ENCODE data around the gene GAL3ST3.

GAL3ST3 gene

GRCh38 chr11:66046901-66047300 is 2.1 kb downstream of the GAL3ST3 start:
- Histone ChIP-seq H3K9ac (no peak overlapping the region), H3K4me1 (peaks cover 41% of the 10 kb centered on the region), H4K20me1 (no peaks in the 10 kb centered on the region), H3K9me3 (no peaks in the 10 kb centered on the region), H3K27me3 (no peaks in the 10 kb centered on the region), H3K36me3 (no peaks in the 10 kb centered on the region), H3K4me3 (no peak overlapping the region), H3K27ac (no peak overlapping the region), H3K4me2 (no peak overlapping the region)
- TF ChIP-seq Cebpa-rat (IDR thresholded peaks at IDR 0.05) = no peak

- H3K36me3 ChIP-seq = no peaks in the 10 kb centered on the region
- H3K4me1 ChIP-seq = peaks cover 28% of the 10 kb centered on the region
- peak overlapping the region; percentile 49 for H3K4me2 ChIP-seq
- H3K27me3 ChIP-seq = no peaks in the 10 kb centered on the region
- no peak overlapping the region for H3K27ac ChIP-seq
- H3K4me3 ChIP-seq = no peak overlapping the region
- H4K20me1 ChIP-seq = no peaks in the 10 kb centered on the region
- no peak for TF ChIP-seq Cebpa-rat (IDR thresholded peaks at IDR 0.05)
- no peak overlapping the region for H3K9ac ChIP-seq
- H3K9me3 ChIP-seq = no peaks in the 10 kb centered on the region
Measured at GRCh38 chr11:66045177-66045639, 3.8 kb downstream of the GAL3ST3 start.

GRCh38 chr11:66044757-66045156 is 4.2 kb downstream of the GAL3ST3 start:
- Histone ChIP-seq H3K4me2 (peak overlapping the region; percentile 49), H3K27me3 (no peaks in the 10 kb centered on the region), H3K9me3 (no peaks in the 10 kb centered on the region), H3K4me1 (peaks cover 24% of the 10 kb centered on the region), H3K36me3 (no peaks in the 10 kb centered on the region), H3K4me3 (no peak overlapping the region), H3K9ac (no peak overlapping the region), H4K20me1 (no peaks in the 10 kb centered on the region), H3K27ac (no peak overlapping the region)
- TF ChIP-seq Cebpa-rat (IDR thresholded peaks at IDR 0.05) = no peak

- no peaks in the 10 kb centered on the region for H3K36me3 ChIP-seq
Measured at GRCh38 chr11:66042996-66043906, 5.7 kb downstream of the GAL3ST3 start.

GRCh38 chr11:66042227-66042995 is 6.5 kb downstream of the GAL3ST3 start:
- Histone ChIP-seq H3K27me3 (no peaks in the 10 kb centered on the region), H3K4me3 (no peak overlapping the region), H3K9ac (no peak overlapping the region), H3K27ac (no peak overlapping the region), H3K36me3 (no peaks in the 10 kb centered on the region), H3K4me2 (no peak overlapping the region), H3K4me1 (peaks cover 13% of the 10 kb centered on the region), H3K9me3 (no peaks in the 10 kb centered on the region), H4K20me1 (no peaks in the 10 kb centered on the region)
- no peak for TF ChIP-seq Cebpa-rat (IDR thresholded peaks at IDR 0.05)

More at GRCh38 chr11:66042996-66043906, 5.7 kb downstream of the GAL3ST3 start:
- Histone ChIP-seq H3K4me3 (no peak overlapping the region), H3K9me3 (no peaks in the 10 kb centered on the region), H4K20me1 (no peaks in the 10 kb centered on the region), H3K9ac (no peak overlapping the region), H3K4me2 (no peak overlapping the region), H3K27ac (no peak overlapping the region), H3K4me1 (peaks cover 13% of the 10 kb centered on the region), H3K27me3 (no peaks in the 10 kb centered on the region)
- TF ChIP-seq Cebpa-rat (IDR thresholded peaks at IDR 0.05) = no peak

- Histone ChIP-seq H3K9ac (no peak overlapping the region), H4K20me1 (no peaks in the 10 kb centered on the region), H3K27ac (no peak overlapping the region), H3K4me2 (no peak overlapping the region), H3K36me3 (no peaks in the 10 kb centered on the region), H3K27me3 (no peaks in the 10 kb centered on the region), H3K9me3 (peaks cover 12% of the 10 kb centered on the region; the same call in 1 of the 2 replicates), H3K4me1 (peaks cover 2% of the 10 kb centered on the region), H3K4me3 (no peak overlapping the region)
- no peak for TF ChIP-seq Cebpa-rat (IDR thresholded peaks at IDR 0.05)
Measured at GRCh38 chr11:66039765-66040164, 9.2 kb downstream of the GAL3ST3 start.

- no peak for TF ChIP-seq Cebpa-rat (IDR thresholded peaks at IDR 0.05)
- H3K4me3 ChIP-seq = no peak overlapping the region
- no peak overlapping the region for H3K4me2 ChIP-seq
- no peaks in the 10 kb centered on the region for H3K27me3 ChIP-seq
- H3K4me1 ChIP-seq = no peaks in the 10 kb centered on the region
- no peak overlapping the region for H3K9ac ChIP-seq
- peaks cover 12% of the 10 kb centered on the region; the same call in 1 of the 2 replicates for H3K9me3 ChIP-seq
- no peaks in the 10 kb centered on the region for H3K36me3 ChIP-seq
- no peak overlapping the region for H3K27ac ChIP-seq
- no peaks in the 10 kb centered on the region for H4K20me1 ChIP-seq
Measured at GRCh38 chr11:66037327-66037726, 11.6 kb downstream of the GAL3ST3 start.

GRCh38 chr11:66036334-66036710 is 12.6 kb downstream of the GAL3ST3 start:
- Histone ChIP-seq H3K4me1 (no peaks in the 10 kb centered on the region), H3K4me2 (no peak overlapping the region), H3K4me3 (no peak overlapping the region), H3K36me3 (no peaks in the 10 kb centered on the region), H3K27me3 (no peaks in the 10 kb centered on the region), H4K20me1 (no peaks in the 10 kb centered on the region), H3K27ac (no peak overlapping the region), H3K9ac (no peak overlapping the region), H3K9me3 (peaks cover 12% of the 10 kb centered on the region; the same call in 1 of the 2 replicates)
- no peak for TF ChIP-seq Cebpa-rat (IDR thresholded peaks at IDR 0.05)

- Histone ChIP-seq H3K27me3 (no peaks in the 10 kb centered on the region), H3K4me2 (no peak overlapping the region), H3K9me3 (peaks cover 12% of the 10 kb centered on the region; the same call in 1 of the 2 replicates), H3K27ac (no peak overlapping the region), H4K20me1 (no peaks in the 10 kb centered on the region), H3K4me3 (no peak overlapping the region), H3K4me1 (no peaks in the 10 kb centered on the region), H3K9ac (no peak overlapping the region), H3K36me3 (no peaks in the 10 kb centered on the region)
- no peak for TF ChIP-seq Cebpa-rat (IDR thresholded peaks at IDR 0.05)
Measured at GRCh38 chr11:66035653-66036333, 13.2 kb downstream of the GAL3ST3 start.
